NCI-H1930 (cell line): Measurements from ENCODE around the gene TNS3.

ENCODE experiments used
- DNase-seq, 2 experiments: peaks; one replicate each; lab custom pipeline; 2025; lab: John Stamatoyannopoulos, UW

Gene TNS3

DNA sequence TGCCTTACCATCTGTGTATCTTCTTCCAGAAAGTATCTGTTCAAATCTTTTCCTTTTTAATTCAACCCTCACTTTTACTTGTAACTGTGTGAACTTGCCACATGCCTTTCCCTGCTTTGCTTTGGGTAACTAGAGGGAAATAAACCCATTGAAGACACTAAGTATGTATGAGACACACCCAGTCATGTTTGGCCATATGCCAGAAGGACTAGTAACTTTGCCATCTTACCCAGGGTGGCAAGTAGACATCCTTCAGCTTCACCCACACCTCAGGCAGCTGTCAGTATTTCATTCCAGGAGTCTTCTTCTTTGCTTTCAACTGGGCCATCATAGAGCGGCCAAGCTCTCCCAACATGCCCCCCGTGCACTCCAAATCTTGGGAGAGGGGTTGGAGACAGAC is 323.1 kb downstream of the TNS3 start:
- no peak for DNase-seq

DNA sequence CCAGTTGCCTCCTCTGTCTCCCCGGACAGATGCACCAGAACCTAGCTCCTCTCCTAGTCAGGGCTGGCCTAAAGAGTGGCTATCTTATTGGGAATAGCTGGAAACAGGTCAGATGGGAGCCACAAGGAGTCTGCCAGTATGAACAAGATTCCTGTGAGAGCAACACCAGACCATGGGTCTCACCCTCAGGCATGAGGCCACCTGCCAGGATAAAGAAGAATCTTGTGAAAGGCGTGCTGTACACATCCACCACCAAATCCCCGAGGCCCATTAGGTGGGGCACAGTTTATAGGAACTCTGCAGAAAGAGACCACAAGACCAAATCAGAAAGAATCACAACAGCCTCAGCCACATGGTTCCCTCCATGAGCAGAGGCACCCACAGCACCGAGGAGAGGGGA is 325.9 kb downstream of the TNS3 start:
- DNase-seq: no peak

DNA sequence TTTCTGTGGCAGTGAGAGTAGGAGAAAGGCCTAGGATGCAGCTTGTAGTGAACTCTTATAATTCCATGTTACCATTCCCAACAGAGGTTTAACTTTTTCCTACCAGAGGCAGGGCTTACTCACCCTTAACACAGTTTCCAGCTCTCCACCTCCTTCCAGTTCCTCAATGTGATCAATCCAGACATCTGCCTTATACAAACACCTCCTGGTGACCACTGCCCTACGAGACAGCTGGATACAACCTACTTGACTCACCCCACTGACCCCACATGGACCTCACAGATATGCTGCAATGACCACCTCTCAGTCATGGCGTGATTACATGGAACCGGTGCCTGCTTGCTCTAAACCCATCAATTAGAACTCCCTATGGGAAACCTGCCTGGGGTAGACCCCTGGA is 326.5 kb downstream of the TNS3 start:
- no peak for DNase-seq

DNA sequence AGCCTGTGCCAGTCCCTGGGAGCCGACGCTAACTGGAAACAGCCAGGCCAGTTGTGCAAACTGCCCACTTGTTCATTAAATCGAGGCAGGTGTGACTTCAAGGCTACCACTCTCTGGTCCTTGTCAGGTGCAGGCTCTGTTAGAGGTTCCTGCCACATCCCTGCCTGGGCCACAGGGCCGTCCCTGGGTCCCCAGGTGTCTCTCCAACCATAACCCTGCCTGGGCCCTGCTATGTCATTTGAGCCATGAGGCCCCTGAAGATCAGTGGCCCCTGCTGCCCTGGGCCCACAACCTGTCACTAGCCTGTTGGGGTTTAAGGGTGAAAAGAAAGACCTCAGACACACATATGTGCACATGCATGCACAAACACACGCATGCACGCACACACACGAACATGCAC is 326.9 kb downstream of the TNS3 start:
- no peak for DNase-seq

DNA sequence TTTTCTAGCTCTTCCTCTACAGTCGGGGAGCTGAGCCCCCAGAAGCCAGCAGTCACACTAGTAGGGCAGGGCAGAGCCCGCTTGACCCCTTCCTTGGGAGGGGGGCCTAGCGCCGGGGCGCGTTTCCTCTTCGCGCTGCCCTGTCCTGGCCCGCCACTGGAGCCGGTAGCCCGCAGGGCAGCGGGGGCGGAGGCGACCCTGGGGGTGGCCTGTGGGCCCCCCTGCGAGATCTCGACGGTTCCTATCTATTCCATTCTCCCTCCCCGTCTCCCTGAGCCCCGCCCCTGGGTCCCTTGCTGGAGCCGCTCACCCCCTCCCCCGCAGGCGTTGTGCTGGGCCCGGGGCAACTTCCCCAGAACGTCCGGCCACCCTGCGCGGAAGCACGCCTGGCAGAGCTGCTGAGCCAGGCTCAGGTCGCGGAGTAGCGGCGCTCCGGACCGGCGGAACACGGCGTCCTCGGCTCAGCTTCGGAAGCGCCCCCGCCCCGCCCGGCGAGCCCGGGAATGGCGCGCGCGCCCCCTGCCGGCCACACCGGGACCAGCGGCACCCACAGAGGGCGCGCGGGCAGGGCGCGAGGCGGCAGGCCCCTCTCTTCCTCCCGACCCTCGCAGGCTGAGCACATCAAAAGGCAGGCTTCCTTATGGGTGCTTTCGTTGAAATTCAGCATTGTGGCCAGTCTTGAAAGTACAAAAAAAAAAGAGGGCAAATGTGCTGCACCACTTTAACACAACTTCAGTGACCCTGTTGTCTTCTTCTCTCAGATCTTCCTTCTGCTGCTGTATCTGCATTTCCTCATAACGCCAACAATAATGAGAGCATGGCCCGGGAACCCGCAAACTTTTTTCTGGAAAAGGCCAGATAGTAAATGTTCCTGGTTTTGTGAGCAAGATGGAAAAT is 327.6 kb downstream of the TNS3 start:
- DNase-seq: peak; percentile 50 to 60

DNA sequence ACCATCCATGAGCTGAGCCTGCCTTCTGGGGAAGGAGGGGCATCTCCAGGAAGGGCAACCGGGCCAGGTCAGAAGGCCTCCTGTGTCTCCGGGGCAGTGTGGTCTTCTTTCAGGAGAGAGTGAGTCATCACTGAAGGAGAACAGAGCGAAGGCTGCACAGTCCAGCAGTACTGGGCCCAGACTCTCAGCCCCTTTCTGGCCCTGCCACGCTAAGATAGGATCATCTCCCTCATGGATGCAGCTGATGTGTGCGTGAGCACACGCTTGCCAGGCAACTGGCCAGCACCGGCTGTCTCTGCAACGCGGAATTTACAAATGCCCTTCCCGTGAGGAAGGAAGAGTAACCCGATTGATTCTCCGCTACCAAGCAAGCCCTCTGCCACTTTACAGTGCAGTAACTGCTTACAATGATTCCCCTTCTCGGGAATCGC is 328.2 kb downstream of the TNS3 start:
- DNase-seq: no peak

DNA sequence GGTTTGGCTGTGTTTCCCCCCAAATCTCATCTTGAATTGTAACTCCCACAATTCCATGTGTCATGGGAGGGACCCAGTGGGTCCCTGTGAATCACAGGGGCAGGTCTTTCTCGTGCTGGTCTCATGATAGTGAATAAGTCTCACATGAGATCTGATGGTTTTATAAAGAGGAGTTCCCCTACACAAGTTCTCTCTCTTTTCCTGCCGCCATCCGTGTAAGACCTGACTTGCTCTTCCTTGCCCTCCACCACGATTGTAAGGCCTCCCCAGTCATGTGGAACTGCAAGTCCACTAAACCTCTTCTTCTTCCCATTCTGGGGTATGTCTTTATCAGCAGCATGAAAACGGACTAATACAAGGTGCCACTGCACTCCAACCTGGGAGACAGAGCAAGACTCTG is 329.2 kb downstream of the TNS3 start:
- DNase-seq: no peak

DNA sequence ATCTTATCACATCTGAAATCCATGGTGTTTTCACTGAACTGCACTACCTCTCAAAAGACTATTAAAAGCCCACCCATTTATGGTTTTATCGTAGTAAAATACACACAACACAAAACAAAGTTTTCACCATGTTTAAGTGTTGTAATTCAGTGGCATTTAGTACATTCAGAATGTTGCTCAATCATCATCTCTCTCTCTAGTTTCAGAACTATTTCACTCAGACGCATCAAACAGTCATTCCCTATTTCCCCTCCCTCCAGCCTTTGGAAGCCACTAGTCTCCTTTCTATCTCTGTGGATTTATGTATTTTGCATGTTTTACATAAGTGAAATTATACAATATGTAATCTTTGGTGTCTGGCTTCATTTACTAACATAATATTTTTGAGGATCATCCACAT is 332.6 kb downstream of the TNS3 start:
- no peak for DNase-seq

DNA sequence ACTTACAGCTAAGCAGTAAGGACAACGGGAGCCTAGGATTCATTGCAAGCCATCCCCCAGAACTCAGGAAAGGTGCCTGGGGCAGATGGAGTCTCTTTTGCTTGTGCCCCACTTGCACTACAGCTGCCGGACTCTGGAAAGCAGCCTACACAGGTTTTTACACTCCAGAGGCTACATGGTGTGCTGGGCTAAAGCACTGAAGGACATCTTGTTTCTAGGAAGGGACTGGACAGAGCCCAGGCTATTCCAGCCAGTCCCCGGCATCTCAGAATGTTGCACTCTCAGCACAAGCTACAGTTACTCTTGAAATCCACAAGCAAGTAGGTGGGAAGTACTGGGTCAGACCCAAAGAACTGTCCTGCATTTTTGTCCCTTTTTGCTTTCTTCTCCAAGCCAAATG is 333.1 kb downstream of the TNS3 start:
- no peak for DNase-seq

DNA sequence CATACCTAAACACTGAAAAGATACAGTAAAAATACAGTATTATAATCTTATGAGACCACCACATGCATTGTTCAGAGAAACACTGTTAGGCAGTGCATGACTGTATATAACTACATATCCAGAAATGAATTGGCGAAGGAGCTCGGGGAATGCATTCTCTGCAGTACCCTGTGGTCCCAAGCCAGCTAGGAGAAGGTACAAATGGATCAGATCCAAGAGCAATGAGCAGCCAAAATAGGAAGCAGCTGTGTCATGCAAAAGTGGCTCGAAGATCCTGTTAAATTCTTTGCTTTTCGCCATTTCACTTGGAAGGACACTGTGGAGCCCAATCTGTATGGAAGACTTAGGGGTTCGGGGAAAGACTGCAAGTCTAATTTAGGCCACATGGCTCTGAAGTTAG is 334.8 kb downstream of the TNS3 start:
- no peak for DNase-seq

DNA sequence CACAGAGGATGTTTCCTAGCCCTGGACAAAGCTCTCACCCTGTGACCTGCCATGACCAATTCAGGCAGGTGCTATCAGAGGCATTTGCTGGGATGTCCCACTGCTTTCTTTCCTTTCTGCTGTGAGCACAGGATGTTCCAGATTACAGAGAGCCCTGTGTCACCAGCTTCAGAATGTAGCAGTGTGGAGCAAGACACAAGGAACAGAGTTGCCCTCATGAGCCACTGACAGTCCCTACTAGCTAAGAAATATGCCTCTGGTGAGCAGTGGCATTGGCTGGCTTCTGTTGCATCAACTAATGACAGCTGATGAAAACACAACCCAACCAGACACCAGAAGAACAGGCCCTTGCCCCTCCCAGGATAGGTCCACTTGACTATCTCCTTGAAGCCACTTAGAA is 337.2 kb downstream of the TNS3 start:
- no peak for DNase-seq

DNA sequence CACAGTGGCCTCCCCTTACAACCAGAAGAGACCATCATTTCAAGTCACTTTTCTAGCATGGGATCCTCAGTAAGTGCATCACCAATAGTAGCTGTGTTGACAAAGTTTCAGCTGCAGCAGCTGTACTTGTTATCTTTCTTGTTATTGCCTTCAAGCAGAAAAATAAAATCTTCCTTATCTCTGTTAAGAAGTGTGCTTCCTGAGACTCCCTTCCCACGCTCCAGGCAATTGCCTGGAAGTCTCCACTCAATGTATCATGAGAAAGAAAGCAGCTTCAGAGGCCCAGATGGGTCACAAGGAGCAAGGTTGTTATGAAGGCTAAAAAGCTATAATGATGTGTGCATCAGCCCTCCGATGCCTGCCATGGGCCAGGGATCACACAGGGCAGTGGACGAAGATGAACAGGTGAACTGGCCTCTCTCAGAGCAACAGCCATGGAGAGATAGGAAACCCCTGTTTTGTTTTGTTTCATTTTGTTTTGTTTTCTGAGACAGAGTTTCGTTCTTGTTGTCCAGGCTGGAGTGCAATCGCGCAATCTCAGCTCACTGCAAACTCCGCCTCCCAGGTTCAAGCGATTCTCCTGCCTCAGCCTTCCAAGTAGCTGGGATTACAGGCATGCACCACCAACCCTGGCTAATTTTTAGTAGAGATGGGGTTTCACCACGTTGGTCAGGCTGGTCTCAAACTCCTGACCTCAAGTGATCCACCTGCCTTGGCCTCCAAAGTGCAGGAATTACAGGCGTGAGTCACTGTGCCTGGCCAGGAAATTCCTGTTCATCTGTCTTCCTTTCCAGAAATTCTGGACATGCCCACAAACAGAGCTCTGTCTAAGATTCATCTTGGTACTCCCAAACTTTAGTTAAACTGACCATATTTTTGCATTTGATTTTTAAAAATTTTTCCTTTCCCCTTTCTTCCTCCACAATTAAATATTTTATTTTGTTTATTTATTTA is 340.5 kb downstream of the TNS3 start:
- DNase-seq: no peak

DNA sequence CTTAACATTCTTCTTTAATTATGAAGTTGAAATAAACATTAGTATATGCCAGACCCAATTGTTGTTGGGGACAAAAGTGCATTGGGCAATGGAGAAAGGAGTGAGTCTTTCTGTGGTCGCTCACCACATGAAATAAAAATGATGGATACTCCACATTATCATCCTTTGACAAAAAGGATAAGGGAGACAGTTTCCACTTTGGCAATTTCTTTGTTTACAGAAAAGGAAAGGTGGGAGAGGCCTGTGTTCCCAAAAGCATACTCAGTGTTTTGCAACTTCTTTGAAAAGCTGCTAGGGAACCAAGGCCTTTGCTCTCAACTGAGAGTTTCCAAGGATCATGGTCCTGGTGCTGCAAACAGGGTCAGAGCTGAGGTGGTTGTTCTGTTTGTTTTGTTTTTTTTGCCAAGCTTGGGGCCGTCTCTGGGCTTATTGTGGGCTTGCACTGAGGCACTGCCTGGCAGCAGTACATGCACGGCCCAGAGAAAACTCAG is 341.9 kb downstream of the TNS3 start:
- DNase-seq: no peak

DNA sequence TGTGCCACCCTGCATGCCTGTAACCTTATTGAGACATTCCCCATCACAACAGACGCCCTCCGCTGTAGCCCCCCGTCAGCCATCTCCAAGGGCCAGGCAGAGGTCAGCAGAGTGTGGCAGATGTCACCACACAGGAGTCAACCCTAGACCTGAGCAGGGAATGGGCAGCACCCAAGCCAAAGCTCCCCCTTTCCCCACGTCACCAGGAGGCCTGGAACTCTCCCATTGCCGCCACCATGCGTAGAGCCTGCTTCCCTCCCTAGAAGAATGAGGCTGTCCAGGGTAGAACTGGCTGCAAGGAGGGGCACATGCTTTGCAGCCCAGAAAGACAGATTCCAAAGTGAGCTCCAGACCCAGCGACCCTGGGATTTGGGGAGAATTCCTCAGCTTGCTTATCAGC is 342.9 kb downstream of the TNS3 start:
- DNase-seq: no peak

DNA sequence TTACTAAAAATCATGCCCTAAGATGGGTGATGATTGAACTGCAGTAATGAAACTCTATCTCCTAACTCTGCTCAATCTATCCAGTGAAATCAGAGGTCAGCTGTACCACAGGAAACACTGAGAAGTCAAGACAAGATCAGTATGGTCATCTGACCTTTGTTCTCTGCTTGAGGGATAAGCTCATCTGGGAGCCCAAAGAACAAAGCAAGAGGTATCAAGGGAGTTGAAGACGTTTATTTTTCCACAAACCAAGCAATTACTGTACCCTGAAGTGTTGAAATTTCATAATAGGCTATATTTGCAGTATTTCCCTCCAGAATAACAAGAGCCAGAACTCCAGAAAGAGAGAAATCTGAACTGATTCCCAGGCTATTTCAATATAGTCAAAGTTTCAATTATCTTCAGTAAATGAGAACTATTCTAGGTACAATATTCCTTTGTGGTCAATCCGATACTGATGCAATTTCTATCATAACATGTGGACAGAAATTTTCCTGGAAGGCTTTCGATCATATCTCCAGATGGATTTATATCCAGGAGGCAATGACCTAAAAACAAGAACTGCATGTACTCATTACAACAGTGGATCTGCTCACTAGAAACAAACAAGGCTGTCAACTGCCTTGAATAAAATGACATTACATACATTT is 345.3 kb downstream of the TNS3 start:
- no peak for DNase-seq

DNA sequence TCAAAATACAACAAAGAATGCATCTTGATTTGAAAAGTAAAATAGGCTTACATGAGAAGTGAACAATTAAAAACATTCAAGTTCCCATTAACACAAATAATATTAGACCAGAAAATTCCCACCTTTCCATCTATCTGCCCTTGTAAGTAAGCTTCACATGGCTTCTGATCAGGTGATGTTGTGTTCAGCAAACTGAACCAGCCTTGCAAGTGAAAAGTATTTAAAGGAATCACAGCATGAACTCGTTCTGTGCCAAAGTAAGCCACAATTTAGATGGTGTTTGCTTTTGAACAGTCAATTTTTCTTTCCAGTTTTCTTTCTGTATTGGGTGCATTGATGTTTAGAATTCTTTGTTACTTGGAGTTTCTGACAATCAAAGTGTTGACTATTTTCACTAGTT is 347.9 kb downstream of the TNS3 start:
- no peak for DNase-seq

DNA sequence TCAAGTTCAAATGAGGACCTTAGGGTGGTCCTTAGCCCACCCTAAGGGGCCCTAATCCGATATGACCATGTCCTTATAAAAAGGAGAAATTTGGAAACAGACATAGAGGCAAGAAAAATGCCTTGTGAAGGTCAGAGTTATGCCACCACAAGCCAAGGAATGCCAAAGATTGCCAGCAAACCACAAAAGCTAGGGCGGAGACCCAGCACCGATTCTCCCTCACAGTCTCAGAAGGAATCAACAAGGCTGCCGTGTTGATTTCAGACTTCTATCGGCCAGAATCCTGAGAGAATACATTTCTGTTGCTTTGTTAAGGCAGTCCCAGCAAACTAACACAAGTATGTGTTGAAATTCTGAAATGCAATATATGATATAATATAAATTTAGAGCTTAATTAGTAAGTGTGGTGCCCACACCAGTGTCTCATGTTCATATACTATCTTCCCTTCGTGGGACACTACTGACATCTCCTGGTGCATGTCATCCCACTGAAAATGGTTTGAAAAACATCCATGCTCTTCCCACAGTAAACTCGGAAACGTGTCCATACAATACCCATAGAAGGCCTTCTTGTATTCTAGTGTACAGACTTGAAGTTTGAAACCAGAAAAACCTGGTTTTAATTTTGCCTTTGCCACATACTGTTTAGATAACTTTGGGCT is 349.0 kb downstream of the TNS3 start:
- DNase-seq: no peak

DNA sequence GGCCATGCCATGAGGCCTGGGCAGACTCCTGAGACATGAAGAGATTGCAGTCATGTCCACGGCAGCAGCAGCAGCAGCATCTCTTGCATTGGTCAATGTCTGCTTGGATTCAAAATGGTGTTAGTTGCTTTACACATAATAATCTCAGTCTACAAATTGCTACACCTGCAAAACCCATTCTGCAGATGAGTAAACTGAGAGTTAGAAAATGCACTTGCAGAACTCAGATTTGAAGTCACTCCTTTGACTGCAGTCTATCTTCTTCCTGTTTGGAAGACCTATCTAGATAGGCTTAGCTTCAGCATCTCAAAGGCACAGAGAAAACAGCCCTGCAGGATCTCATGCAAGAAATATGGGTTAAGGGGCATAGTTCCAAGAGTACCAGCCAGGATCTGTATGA is 350.3 kb downstream of the TNS3 start:
- no peak for DNase-seq

DNA sequence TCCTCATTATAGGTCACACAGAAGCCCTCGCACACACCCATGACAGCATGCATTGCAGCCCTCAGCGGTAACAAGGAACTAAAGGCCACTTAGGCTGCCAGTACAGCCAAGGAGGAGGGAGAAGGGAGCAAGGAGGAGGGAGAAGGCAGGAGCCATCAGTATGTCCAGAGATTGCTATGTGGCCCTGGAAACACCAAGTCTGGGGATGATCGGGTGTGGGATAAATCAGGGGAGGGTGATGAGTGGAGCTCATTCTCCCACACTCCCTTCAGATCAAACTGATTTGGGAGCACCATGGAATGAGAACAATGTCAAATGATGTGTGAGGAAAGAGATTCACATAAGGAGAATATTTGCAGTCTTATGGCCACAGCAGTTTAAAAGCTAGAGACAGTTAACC is 350.9 kb downstream of the TNS3 start:
- no peak for DNase-seq

DNA sequence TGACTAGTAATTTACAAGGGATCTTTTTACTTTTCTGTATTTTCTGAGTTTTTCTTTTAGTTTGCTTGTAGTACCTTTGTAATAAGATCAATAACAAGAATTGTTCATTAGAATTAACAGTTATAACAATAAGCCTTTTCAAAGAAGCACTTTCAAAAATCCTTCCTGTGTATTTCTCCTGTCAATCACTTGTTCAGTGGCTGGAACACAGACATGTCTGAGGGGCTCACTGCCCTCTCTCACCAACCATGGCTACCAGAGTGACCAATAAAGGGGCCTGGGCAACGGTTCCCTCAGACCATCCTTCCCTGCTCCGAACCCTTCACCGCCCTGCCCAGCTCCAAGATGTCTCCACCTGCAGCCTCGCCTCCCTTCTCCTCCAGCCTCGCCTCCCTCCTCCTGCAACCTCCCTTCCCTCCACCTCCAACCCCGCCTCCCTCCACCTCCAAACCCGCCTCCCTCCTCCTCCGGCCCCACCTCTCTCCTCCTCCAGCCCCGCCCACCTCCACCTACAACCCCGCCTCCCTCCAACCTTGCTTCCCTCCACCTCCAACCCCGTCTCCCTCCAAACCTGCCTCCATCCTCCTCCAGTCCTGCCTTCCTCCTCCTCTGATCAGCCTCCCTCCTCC is 353.4 kb downstream of the TNS3 start:
- DNase-seq: no peak

DNA sequence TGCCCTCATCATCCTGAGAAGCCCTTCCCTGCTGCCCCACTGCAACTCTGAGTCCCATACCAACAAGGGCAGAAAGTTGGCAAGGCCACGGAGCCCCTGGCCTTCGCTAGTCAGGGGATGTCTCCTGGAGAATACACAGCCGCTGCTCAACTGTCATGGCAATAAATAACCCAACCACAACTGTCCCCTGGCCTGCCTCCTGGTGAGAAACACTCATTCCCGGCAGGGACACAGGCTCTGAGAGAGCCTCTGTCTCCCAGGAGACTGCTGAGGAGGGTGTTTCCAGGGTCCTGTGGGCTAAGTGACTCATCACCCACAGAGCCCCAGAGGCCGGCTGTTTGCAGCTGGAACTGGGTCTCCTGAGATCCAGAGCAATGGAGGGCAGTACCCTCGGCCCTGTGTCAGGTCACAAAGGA is 354.1 kb downstream of the TNS3 start:
- DNase-seq: no peak
